MCF 10A (cell line): Measurements from ENCODE around the gene PLD1. TPM values are rescaled to one million over a fixed set of nuclear protein-coding genes. Genes with fewer than 3 reads are reported as not detected.

Experiments
- BruUV-seq: library from RNA; stranded (reverse); fragments of 400-500 nt; replicated peaks from 2 replicates; lab custom pipeline; 2021; lab: Mats Ljungman, UMichigan
- CTCF ChIA-PET: fragments of 300-600 bp; sonication (Branson Sonifier 250); formaldehyde crosslinking; extraction: SDS; loops from one replicate; lab custom pipeline; 2021; ENCODE audit warnings: antibody characterized with exemption, inconsistent platforms; lab: Yijun Ruan, JAX
- POLR2A ChIA-PET: fragments of 300-600, 350-650 bp; sonication (Branson Sonifier 250); formaldehyde crosslinking; extraction: SDS; loops from one replicate; lab custom pipeline; 2020; ENCODE audit warnings: antibody characterized with exemption, inconsistent platforms; lab: Yijun Ruan, JAX
- DNase-seq: peaks from one replicate; pipeline ENCODE4 v3.0.0-alpha.2; 2018; ENCODE audit not compliant: unreplicated experiment
- H3K27ac Mint-ChIP-seq: one replicate; pipeline ENCODE4 v1.8.0; 2022; ENCODE audit warnings: mild to moderate bottlenecking, low read depth, mixed read lengths; ENCODE audit not compliant: unreplicated experiment
- H3K27me3 Mint-ChIP-seq: one replicate; pipeline ENCODE4 v1.8.0; 2022; ENCODE audit warnings: mixed read lengths; ENCODE audit not compliant: insufficient read depth, unreplicated experiment
- H3K36me3 Mint-ChIP-seq: one replicate; pipeline ENCODE4 v1.8.0; 2022; ENCODE audit warnings: mild to moderate bottlenecking, moderate library complexity, mixed read lengths; ENCODE audit not compliant: insufficient read depth, unreplicated experiment
- H3K4me1 Mint-ChIP-seq: one replicate; pipeline ENCODE4 v1.8.0; 2022; ENCODE audit warnings: mixed read lengths; ENCODE audit not compliant: insufficient read depth, unreplicated experiment
- H3K4me3 Mint-ChIP-seq: one replicate; pipeline ENCODE4 v1.8.0; 2022; ENCODE audit warnings: mild to moderate bottlenecking, moderate library complexity, mixed read lengths; ENCODE audit not compliant: unreplicated experiment
- H3K9me3 Mint-ChIP-seq: one replicate; pipeline ENCODE4 v1.8.0; 2022; ENCODE audit warnings: mixed read lengths; ENCODE audit not compliant: unreplicated experiment
- CTCF ChIP-seq: fragments of 200-600 bp; IDR thresholded peaks from one replicate; pipeline ENCODE4 v1.8.0; 2022; ENCODE audit warnings: antibody characterized with exemption, mild to moderate bottlenecking; ENCODE audit not compliant: unreplicated experiment
- intact Hi-C: fragments of 100-400 bp; cut with micrococcal nuclease; formaldehyde crosslinking; loops from 2 replicates; pipeline ENCODE4 v1.14.1; 2022
- total RNA-seq: library from RNA; stranded (reverse); gene quantifications from 2 replicates; pipeline ENCODE4 v1.2.3, GENCODE V29; 2022

Gene PLD1
- total RNA-seq, 1 experiment from 2014 or later: 8.0 TPM

- Mint-ChIP-seq H3K4me3 (no peak overlapping the region), H3K27ac (no peak overlapping the region), H3K9me3 (no peaks in the 10 kb centered on the region), H3K4me1 (no peaks in the 10 kb centered on the region), H3K27me3 (no peaks in the 10 kb centered on the region), H3K36me3 (peaks cover 6% of the 10 kb centered on the region)
- CTCF ChIA-PET: interaction anchor here (0.6 to 1.0 kb wide), 2 partner anchors 25 to 154 kb away, joined by 3 to 4 read pairs; no protein-coding TSS in a partner anchor
- POLR2A ChIA-PET: no interaction called here
- intact Hi-C loops: no loop called here
- no peak for TF ChIP-seq CTCF
- no peak for DNase-seq
- BruUV-seq: no TSS peak
Measured at GRCh38 chr3:171678971-171679492, 131.3 kb downstream of the PLD1 start.

- POLR2A ChIA-PET: interaction anchor here (0.7 kb wide), 1 partner anchor 27 kb away, joined by 3 read pairs; no protein-coding TSS in a partner anchor
- BruUV-seq: no TSS peak
- Mint-ChIP-seq H3K27ac (no peak overlapping the region), H3K4me1 (no peaks in the 10 kb centered on the region), H3K9me3 (no peaks in the 10 kb centered on the region), H3K27me3 (no peaks in the 10 kb centered on the region), H3K4me3 (no peak overlapping the region), H3K36me3 (peaks cover 6% of the 10 kb centered on the region)
- CTCF ChIA-PET: interaction anchor here (0.6 to 0.9 kb wide), 2 partner anchors 95 to 152 kb away, joined by 4 to 6 read pairs; no protein-coding TSS in a partner anchor
- no peak for TF ChIP-seq CTCF
- intact Hi-C loops: no loop called here
- DNase-seq: no peak
Measured at GRCh38 chr3:171677706-171678105, 132.6 kb downstream of the PLD1 start.

GRCh38 chr3:171676601-171677175 lies 133.6 kb downstream of the PLD1 start:
- H3K36me3 Mint-ChIP-seq: peaks cover 6% of the 10 kb centered on the region
- H3K27ac Mint-ChIP-seq: no peak overlapping the region
- POLR2A ChIA-PET: no interaction called here
- TF ChIP-seq CTCF: no peak
- BruUV-seq: no TSS peak
- no peaks in the 10 kb centered on the region for H3K9me3 Mint-ChIP-seq
- H3K4me3 Mint-ChIP-seq: no peak overlapping the region
- no peaks in the 10 kb centered on the region for H3K4me1 Mint-ChIP-seq
- no peak for DNase-seq
- intact Hi-C loops: no loop called here
- no peaks in the 10 kb centered on the region for H3K27me3 Mint-ChIP-seq
- CTCF ChIA-PET: no interaction called here

GRCh38 chr3:171673951-171674350 lies 136.3 kb downstream of the PLD1 start:
- no peaks in the 10 kb centered on the region for H3K4me1 Mint-ChIP-seq
- H3K36me3 Mint-ChIP-seq: peaks cover 6% of the 10 kb centered on the region
- H3K27me3 Mint-ChIP-seq: no peaks in the 10 kb centered on the region
- DNase-seq: no peak
- H3K27ac Mint-ChIP-seq: no peak overlapping the region
- POLR2A ChIA-PET: no interaction called here
- no peak overlapping the region for H3K4me3 Mint-ChIP-seq
- CTCF ChIA-PET: interaction anchor here (1.0 kb wide), 1 partner anchor 99 kb away, joined by 3 read pairs; no protein-coding TSS in a partner anchor
- intact Hi-C loops: no loop called here
- no peaks in the 10 kb centered on the region for H3K9me3 Mint-ChIP-seq
- no TSS peak for BruUV-seq
- TF ChIP-seq CTCF: no peak
